SK-N-SH treated with all-trans-retinoic acid at 6 μM for 48 hours (cell line): Measurements from ENCODE around the gene ZSCAN25.

Experiments used
- ATAC-seq: fragments of 200-7000 bp; cut with Tn5 transposase; 3 replicates; pipeline ENCODE4 v1.9.1; 2020; ENCODE audit warnings: mild to moderate bottlenecking, moderate library complexity
- ARNTL ChIP-seq: fragments of 450-650 bp; formaldehyde crosslinking; IDR thresholded peaks from 2 replicates; pipeline ENCODE4 v1.5.0; 2020; ENCODE audit warnings: low read depth, mild to moderate bottlenecking, moderate library complexity, borderline replicate concordance
- BACH2 ChIP-seq: fragments of 250-450 bp; sonication (Bioruptor Pico); IDR thresholded peaks from 2 replicates; pipeline ENCODE4 v1.9.0; 2021; ENCODE audit warnings: mild to moderate bottlenecking, borderline replicate concordance
- CREB5 ChIP-seq: fragments of 250-450 bp; sonication (Bioruptor Pico); IDR thresholded peaks from 2 replicates; pipeline ENCODE4 v1.5.1; 2020; ENCODE audit warnings: low read depth, mild to moderate bottlenecking, moderate library complexity
- CSDC2 ChIP-seq: fragments of 250-450 bp; sonication (Bioruptor Pico); IDR thresholded peaks from 2 replicates; pipeline ENCODE4 v1.5.0; 2020; ENCODE audit warnings: mild to moderate bottlenecking, moderate library complexity
- CSRNP3 ChIP-seq: fragments of 250-450 bp; sonication (Bioruptor Pico); IDR thresholded peaks from 2 replicates; pipeline ENCODE4 v1.5.1; 2021; ENCODE audit warnings: mild to moderate bottlenecking, moderate library complexity
- ESRRG ChIP-seq: fragments of 250-450 bp; sonication (Bioruptor Pico); IDR thresholded peaks from 2 replicates; pipeline ENCODE4 v1.6.1; 2021; ENCODE audit warnings: mild to moderate bottlenecking
- GLIS3 ChIP-seq: fragments of 250-450 bp; sonication (Bioruptor Pico); IDR thresholded peaks from 2 replicates; pipeline ENCODE4 v1.5.0; 2020; ENCODE audit warnings: mild to moderate bottlenecking, moderate library complexity
- ISL1 ChIP-seq: fragments of 250-450 bp; sonication (Bioruptor Pico); IDR thresholded peaks from 2 replicates; pipeline ENCODE4 v2.1.2; 2022; ENCODE audit warnings: mild to moderate bottlenecking, moderate library complexity
- OSR1 ChIP-seq: fragments of 250-450 bp; sonication (Bioruptor Pico); IDR thresholded peaks from 2 replicates; pipeline ENCODE4 v1.8.0; 2022; ENCODE audit warnings: moderate library complexity, mild to moderate bottlenecking, inconsistent platforms
- PATZ1 ChIP-seq: fragments of 250-450 bp; sonication (Bioruptor Pico); IDR thresholded peaks from 2 replicates; pipeline ENCODE4 v1.8.0; 2020; ENCODE audit warnings: mild to moderate bottlenecking, moderate library complexity, borderline replicate concordance
- POU6F1 ChIP-seq: fragments of 250-450 bp; sonication (Bioruptor Pico); IDR thresholded peaks from 2 replicates; pipeline ENCODE4 v1.8.0; 2021; ENCODE audit warnings: low read depth, mild to moderate bottlenecking, moderate library complexity, borderline replicate concordance
- PPARA ChIP-seq: fragments of 250-450 bp; sonication (Bioruptor Pico); IDR thresholded peaks from 2 replicates; pipeline ENCODE4 v1.5.0; 2020; ENCODE audit warnings: mild to moderate bottlenecking, borderline replicate concordance
- RARB ChIP-seq: fragments of 250-450 bp; sonication (Bioruptor Pico); IDR thresholded peaks from 2 replicates; pipeline ENCODE4 v1.8.0; 2021; ENCODE audit warnings: mild to moderate bottlenecking, moderate library complexity
- SNAI2 ChIP-seq: fragments of 250-450 bp; sonication (Bioruptor Pico); IDR thresholded peaks from 2 replicates; pipeline ENCODE4 v1.5.0; 2020; ENCODE audit warnings: mild to moderate bottlenecking, moderate library complexity
- TCF4 ChIP-seq: fragments of 250-450 bp; sonication (Bioruptor Pico); IDR thresholded peaks from 2 replicates; pipeline ENCODE4 v1.8.0; 2021; ENCODE audit warnings: mild to moderate bottlenecking, moderate library complexity, borderline replicate concordance
- TOX ChIP-seq: fragments of 250-450 bp; sonication (Bioruptor Pico); IDR thresholded peaks from 2 replicates; pipeline ENCODE4 v1.8.0; 2021; ENCODE audit warnings: mild to moderate bottlenecking, moderate library complexity, borderline replicate concordance
- TSHZ2 ChIP-seq: fragments of 250-450 bp; sonication (Bioruptor Pico); IDR thresholded peaks from 2 replicates; pipeline ENCODE4 v1.5.0; 2020; ENCODE audit warnings: mild to moderate bottlenecking, moderate library complexity
- ZFP3 ChIP-seq: fragments of 250-450 bp; sonication (Bioruptor Pico); IDR thresholded peaks from 2 replicates; pipeline ENCODE4 v1.5.0; 2020; ENCODE audit warnings: mild to moderate bottlenecking, moderate library complexity
- ZFP30 ChIP-seq: fragments of 450-650 bp; formaldehyde crosslinking; IDR thresholded peaks from 2 replicates; pipeline ENCODE4 v1.5.0; 2022; ENCODE audit warnings: mild to moderate bottlenecking, moderate library complexity
- ZNF565 ChIP-seq: fragments of 450-650 bp; formaldehyde crosslinking; conservative IDR thresholded peaks from 2 replicates; pipeline ENCODE4 v1.5.0; 2020; ENCODE audit warnings: low read depth, mild to moderate bottlenecking, moderate library complexity
- ZNF70 ChIP-seq: fragments of 450-650 bp; formaldehyde crosslinking; IDR thresholded peaks from 2 replicates; pipeline ENCODE4 v1.5.0; 2020; ENCODE audit warnings: mild to moderate bottlenecking, moderate library complexity

Gene ZSCAN25

GRCh38 chr7:99597762-99598501 lies 18.8 kb upstream of the ZSCAN25 start, which contains the start of gene TMEM225B:
Gene TMEM225B, plus strand, starts transcription at chr7:99598267. Its CDS starts 6,122 bp downstream, at chr7:99604389.
- TF ChIP-seq BACH2 (no peak), TCF4 (no peak), CSDC2 (CRISPR knock-in tag) (no peak), RARB (CRISPR knock-in tag) (no peak), CREB5 (CRISPR knock-in tag) (no peak), ZNF565 (CRISPR knock-in tag) (no peak), TOX (CRISPR knock-in tag) (no peak), ZFP3 (CRISPR knock-in tag) (no peak), CSRNP3 (no peak), SNAI2 (no peak), ESRRG (no peak), ISL1 (CRISPR knock-in tag) (no peak), ARNTL (CRISPR knock-in tag) (no peak), ZFP30 (CRISPR knock-in tag) (no peak), GLIS3 (CRISPR knock-in tag) (no peak), PATZ1 (CRISPR knock-in tag) (no peak)
- no peak for ATAC-seq

- no peak for ATAC-seq
- TF ChIP-seq TSHZ2 (CRISPR knock-in tag) (no peak), POU6F1 (no peak), ISL1 (CRISPR knock-in tag) (no peak), ZNF70 (CRISPR knock-in tag) (no peak), BACH2 (no peak), TCF4 (no peak), TOX (CRISPR knock-in tag) (no peak), SNAI2 (no peak), PPARA (CRISPR knock-in tag) (no peak), RARB (CRISPR knock-in tag) (no peak), ZNF565 (CRISPR knock-in tag) (no peak), ZFP30 (CRISPR knock-in tag) (no peak), CSDC2 (CRISPR knock-in tag) (no peak), OSR1 (CRISPR knock-in tag) (no peak), ZFP3 (CRISPR knock-in tag) (no peak), CREB5 (CRISPR knock-in tag) (no peak), CSRNP3 (no peak)
Observed at GRCh38 chr7:99599836-99600235, 16.9 kb upstream of the ZSCAN25 start.
